SH-SY5Y (cell line): ENCODE data around the gene ARHGAP15.

ENCODE experiments used
- GATA2 ChIP-seq: IDR thresholded peaks from 2 replicates; pipeline ENCODE4 v1.6.1; 2011; ENCODE audit warnings: mild to moderate bottlenecking, low read depth, low read length
- GATA3 ChIP-seq: IDR thresholded peaks from 2 replicates; pipeline ENCODE4 v1.6.1; 2011; ENCODE audit warnings: low read depth, mild to moderate bottlenecking, low read length, moderate library complexity

Gene ARHGAP15

DNA sequence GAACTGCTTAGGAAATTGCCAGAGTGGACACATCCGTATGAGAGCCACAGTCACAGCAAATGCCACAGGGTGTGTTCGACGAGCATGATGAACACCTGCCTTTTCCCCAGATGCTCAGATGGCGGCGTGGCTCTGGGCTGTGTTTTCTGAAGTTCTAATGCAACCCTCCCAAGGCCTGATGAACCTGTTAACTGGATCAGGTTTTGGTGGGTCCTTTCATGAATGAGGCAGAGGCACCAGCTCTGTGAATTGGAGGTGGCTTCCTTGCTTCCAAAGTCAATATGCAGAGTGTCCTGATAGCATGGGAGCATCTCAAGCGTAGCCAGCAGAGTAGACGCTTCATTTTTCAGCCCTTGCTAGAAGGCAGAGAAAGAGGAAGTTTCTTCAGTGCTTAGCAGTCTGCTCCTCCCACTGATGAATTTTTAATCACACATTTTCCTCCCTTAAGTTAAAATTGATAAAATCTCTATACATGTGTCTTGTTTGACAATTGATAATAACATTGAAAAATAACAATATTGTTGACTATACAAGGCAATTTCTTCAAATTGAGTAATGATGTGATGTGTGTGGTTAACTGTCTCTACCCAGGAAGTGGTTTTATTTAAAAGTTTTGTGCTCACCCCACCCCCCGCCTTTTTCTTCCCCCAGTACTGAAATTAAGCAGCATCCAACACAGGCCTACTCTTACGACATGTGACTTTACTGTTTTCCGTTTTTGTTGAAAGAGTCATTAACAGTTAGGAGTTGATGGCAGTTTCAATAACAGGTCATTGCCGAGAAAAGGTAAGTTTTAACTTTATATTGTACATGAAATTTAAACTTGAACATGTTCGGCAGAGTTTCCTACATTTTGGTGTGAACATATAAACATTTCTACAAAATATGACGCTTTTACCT, at the start of gene ARHGAP15:
Gene ARHGAP15, plus strand, starts transcription at position 739 of the 900 bp plus-strand sequence.
- TF ChIP-seq GATA3 (no peak), GATA2 (no peak)

DNA sequence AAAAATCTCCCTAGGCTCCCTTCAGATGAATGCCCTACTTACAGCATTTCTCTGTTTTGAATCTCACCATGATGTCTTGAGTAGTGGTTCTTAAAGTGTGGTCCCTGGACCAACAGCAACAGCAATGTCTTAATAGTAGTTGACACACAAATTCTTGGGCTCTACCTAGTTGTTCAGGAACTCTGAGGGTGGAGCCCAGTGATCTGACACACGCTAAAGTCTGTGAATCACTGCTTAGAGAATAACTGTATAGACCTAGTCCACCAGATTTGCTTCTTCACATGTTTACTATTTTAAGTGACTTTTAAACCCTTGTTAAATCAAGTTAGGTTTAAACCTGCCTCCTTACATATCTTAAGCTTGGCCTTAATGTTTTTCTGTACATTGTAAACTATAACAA, 47.6 kb upstream of the ARHGAP15 start:
- TF ChIP-seq GATA2 (no peak), GATA3 (no peak)

DNA sequence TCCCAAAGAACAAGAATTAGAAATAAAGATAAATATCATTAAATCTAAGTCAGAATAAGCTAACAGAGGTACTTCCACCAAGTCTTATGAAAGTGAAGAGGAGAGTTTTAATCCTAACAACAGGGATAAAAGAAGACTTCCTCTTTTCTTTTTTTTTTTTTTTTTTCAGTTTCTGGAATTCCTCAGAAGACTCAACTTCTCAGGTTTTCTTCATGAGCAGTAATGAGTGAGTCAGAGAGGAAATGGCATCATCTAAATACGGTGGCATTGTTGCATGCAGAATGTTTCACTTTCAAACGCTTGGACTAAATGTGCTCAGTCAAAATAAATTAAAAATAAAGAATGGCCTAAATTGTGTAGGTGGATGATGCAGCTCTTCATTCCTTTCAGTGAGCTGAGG, 45.6 kb upstream of the ARHGAP15 start:
- TF ChIP-seq GATA3 (no peak), GATA2 (no peak)

DNA sequence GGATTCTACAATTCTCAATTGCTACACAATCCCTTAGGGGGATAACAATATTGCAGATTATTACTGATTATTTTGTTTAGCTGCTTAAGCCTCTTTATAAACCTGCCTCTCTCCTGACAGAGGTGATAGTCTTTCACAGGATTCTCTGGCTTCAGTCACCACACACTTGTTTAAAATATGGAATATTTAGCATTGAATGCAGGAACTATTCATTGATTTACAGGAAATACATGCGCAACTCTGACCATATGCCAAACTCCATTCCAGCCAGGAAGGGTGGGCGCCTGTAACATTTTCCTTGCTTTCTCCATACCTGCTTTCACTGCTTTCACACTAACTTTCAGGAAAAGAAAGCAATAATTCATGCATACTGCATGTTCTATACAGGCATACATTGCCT, 44.8 kb upstream of the ARHGAP15 start:
- TF ChIP-seq GATA2 (no peak), GATA3 (no peak)

DNA sequence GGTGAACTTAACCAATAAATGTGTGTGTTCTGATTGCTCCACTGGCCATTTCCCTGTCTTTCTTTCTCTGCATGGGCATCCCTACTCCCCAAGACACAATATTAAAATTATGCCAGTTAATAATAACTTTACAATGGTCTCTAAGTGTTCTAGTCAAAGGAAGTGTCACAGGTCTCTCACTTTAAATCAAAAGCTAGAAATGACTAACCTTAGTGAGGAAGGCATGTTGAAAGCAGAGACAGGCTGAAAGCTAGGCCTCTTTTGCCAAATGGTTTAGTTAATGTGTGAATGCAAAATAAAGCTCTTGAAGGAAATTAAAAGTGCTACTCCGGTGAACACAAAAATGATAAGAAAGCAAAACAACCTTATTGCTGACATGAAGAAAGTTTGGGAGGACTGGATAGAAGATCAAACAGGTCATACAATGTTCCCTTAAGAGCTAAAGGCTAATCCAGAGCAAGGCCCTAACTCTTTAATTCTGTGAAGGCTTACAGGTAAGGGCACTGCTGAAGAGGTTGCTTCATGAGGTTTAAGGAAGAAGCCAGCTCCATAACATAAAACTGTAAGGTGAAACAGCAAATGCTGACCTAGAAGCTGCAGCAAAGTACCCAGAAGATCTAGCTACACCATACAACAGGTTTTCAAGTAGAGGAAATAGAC, 44.0 kb upstream of the ARHGAP15 start:
- TF ChIP-seq GATA2 (no peak), GATA3 (no peak)

DNA sequence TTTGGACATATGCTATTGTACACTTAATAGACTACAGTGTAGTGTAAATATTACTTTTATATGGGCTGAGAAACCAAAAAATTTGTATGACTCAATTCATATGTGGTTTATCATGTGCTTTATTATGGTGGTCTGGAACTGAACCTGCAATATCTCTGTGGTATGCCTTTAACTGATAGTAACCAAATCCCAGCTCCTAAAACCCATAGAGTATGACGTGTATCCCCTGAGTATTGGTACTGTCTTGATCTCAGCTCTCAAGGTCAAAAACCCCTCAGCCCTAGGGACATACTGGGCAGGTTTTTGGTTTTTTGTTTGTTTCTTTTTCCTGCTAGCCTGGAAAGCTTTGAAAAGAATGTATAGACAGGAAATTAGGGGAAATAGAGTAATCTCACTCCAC, 42.2 kb upstream of the ARHGAP15 start:
- no peak for TF ChIP-seq GATA2
- no peak for TF ChIP-seq GATA3

DNA sequence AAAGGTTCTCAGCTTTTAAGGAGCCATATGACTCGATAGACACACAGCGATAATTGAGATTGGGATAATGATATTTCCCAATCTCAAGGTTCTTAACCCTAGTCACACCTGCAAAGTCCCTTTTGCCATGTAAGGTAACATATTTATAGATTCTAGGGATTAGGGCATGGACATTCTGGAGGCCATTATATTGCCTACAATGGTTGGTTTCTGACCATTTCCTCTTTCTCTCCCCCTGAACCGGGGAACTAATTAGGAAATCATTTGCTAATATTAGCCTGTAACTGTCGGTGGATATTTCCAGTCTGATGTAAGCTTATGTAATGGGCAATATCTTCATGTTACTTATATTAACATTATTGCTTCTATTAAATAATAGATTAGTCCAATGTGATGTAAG, 40.8 kb upstream of the ARHGAP15 start:
- TF ChIP-seq GATA3: no peak
- TF ChIP-seq GATA2: no peak

DNA sequence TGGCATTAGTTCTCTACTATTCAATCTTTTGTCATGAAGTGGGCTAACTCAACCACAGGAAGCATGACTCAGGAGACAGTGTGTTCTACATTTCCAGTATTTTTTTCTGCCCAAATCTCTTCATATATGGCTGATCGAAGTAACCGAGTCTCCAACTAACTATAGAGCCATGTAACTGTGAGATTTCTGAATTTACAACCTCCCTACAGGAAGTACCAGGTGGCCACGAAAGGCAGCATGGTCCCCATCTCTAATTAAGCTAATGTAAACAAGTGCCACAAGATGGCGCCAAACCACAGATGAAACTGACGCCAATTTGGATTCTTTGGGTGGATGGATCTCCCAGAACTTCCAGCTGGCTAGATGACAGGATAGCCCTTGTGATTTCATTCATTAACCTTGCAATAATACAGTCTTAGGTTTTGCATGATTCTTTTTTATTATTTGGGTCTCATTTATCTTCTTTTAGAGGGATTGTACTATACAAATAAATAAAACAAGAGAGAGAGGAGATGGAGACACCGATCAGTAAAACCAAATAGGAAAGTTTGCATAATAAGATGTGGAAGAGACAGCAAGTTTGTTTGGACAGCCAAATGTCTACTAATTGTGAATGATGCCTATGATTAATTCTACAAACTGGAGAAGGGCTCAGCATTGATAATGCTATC, 18.3 kb upstream of the ARHGAP15 start:
- TF ChIP-seq GATA2: no peak
- TF ChIP-seq GATA3: no peak

DNA sequence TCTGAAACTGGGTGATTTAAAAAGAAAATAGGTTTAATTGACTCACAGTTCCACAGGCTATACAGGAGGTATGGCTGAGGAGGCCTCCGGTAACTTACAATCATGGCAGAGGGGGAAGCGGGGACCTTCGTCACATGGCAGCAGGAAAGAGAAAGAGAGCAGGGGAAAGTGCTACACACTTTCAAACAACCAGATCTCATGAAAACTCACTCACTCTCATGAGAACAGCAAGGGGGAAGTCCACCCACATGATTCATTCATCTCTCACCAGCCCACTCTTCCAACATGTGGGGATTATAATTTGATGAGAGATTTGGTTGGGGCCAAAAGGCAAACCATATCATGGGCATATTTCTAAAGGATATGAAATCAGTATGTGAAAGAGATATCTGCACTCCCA, 12.0 kb upstream of the ARHGAP15 start:
- TF ChIP-seq GATA2 (no peak), GATA3 (no peak)

DNA sequence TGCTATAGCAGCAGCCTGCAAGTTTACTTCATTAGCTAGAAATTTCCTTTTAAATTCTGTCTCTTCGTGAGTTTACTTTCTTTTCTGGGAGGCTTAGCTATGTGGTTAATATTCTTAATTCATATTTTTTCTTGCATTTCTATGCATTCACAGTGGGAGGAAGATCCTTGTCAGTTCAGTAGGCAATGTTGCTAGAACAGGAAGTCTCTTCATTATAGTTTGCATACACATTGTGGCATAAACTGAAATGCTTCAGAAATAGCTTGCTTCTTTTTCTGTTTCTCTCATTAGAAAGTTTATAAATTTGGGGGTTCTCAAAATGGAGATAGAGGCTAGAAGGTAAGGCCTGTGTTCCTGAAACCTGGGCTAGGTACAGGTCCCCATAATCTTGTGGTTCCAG, 8.1 kb upstream of the ARHGAP15 start:
- TF ChIP-seq GATA2 (no peak), GATA3 (no peak)

DNA sequence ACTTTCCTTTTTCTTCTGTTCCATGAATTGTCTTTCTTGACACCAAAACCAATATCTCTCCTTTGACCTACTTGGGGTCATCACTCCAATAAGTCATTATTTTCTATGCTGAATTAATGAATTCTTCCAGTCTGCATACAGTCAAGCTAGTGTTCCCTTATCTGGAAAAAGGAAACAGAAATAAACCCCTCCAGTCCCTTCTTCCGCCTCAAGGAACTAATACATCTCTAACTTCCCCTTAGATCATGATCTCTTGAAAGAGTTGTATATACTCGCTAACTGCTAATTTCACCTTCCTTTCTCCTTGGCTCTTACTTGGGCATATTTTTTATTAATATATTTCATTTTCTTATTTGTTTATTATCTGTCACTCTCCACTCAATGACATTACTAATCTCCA, 7.3 kb upstream of the ARHGAP15 start:
- no peak for TF ChIP-seq GATA2
- no peak for TF ChIP-seq GATA3

DNA sequence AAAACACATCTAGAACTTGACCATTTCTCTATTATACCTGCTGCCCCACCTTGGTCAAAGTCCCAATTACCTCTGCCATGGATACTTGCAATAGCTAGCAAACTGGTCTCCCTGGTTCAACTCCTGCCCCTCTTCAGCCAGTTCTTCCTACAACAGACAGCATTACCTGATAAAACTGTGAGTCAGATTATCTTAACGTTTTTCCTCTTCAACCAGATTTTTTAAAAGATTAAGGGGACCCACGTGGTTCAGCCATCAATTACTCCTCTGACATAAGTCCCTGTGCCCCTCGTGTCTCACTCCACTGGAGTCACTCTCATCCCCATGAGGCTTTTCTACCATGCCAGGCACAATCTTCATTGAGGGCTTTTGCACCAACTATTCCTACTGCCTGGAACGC, 5.3 kb upstream of the ARHGAP15 start:
- no peak for TF ChIP-seq GATA2
- no peak for TF ChIP-seq GATA3

DNA sequence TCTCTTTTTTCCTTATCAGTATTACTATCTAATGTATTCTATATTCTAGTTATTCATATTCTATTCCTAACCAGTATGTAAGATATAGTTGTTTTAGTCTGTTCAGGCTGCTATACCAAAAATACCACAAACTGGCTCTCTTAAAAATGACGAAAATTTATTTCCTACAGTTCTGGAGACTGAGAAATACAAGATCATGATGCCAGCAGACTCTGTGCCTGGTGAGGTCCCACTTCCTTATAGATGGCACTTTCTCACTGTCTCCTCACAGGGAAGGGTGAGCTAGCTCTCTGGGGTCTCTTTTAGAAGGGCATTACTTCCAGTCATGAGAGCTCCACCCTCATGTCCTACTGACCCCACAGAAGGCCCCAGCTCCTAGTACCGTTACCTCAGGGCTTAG, 4.8 kb upstream of the ARHGAP15 start:
- no peak for TF ChIP-seq GATA2
- no peak for TF ChIP-seq GATA3

DNA sequence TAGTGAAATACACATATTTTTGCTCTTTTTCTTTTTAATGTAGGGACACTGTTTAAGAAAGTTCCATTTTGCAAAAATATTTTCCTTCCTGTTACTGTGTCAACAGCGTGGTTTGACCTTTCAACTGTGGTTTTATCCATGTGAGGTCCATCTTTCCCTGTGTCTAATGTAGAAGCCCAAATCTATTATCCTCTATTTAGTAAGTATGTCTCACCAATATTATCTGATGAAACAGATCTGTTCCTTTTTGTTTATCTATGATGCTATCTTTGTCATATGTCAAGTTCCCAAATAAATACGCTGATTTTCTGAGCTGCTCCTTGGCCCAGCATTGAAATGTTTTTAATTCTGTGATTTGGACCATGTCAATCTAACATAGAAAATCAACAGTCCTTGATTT, 3.5 kb upstream of the ARHGAP15 start:
- no peak for TF ChIP-seq GATA2
- no peak for TF ChIP-seq GATA3
